ENCODE data around the gene BCAP31. TPM values are rescaled to one million over a fixed set of nuclear protein-coding genes. Genes with fewer than 3 reads are reported as not detected.
"Not testable (repeated sequence)": the region's sequence is repeated elsewhere in the genome, so short reads cannot be mapped to it uniquely, and the experiment has no call there.

BCAP31 gene
- total RNA-seq, 1 donor from 2014 or later = 154 TPM

- intact Hi-C loops (cut with micrococcal nuclease) = loop anchor here (10.0 kb wide), 1 partner anchor 158 kb away; the partner anchor contains the start of gene ARHGAP4
- H3K36me3 Mint-ChIP-seq (ENCODE audit: low read depth) = no peaks in the 10 kb centered on the region
- H3K27me3 Mint-ChIP-seq (ENCODE audit: low read depth) = no peaks in the 10 kb centered on the region
- no peak overlapping the region for H3K4me3 Mint-ChIP-seq (ENCODE audit: low read depth)
- no peaks in the 10 kb centered on the region for H3K9me3 Mint-ChIP-seq
- DNase-seq (ENCODE audit: low spot score) = no peak
- H3K27ac Mint-ChIP-seq = no peak overlapping the region
- peaks cover 4% of the 10 kb centered on the region for H3K4me1 Mint-ChIP-seq (ENCODE audit: low read depth)
Measured at GRCh38 chrX:153766871-153767673, 42.9 kb upstream of the BCAP31 start.

DNA sequence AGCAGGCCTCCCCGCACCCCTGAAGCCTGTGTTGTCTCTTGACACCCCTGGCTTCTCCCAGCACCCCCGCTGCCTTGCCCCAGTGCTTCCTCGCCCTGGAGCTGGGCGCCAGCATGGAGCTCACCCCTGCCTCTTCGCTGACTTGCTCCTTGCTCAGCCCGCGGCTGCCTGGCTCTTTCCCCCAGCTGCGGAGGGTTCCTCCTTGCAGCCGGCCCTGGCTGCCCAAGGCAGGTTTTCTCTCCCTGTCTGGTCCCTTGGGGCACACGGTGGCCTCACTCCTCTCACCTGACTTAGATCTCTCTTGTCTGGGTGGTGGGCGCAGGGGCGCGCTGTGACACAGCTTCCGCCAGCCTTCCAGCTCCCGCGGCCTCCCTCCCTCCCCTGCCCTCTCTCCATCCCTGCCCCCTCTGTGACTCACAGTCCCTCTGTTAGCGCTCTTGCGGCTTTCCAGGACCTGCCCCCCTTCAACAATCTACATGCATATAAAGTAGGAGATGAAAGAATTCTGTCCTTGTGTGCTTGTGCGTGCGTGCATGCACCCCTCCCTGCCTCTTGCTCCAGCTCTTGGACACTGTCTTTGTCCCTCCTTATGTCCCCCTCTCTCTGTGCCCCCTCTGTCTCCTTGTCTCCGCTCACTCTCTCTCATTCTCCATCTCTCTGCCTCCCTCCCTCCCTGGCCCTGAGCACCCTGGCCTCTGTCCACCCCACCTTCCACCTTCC, 42.1 kb upstream of the BCAP31 start:
- intact Hi-C loops (cut with micrococcal nuclease) = loop anchor here (10.0 kb wide), 1 partner anchor 159 kb away; the partner anchor contains the start of gene ARHGAP4
- no peaks in the 10 kb centered on the region for H3K27me3 Mint-ChIP-seq (ENCODE audit: low read depth)
- H3K4me1 Mint-ChIP-seq (ENCODE audit: low read depth) = peaks cover 4% of the 10 kb centered on the region
- H3K36me3 Mint-ChIP-seq (ENCODE audit: low read depth) = no peaks in the 10 kb centered on the region
- no peak for DNase-seq (ENCODE audit: low spot score)
- H3K4me3 Mint-ChIP-seq (ENCODE audit: low read depth) = no peak overlapping the region
- H3K9me3 Mint-ChIP-seq = no peaks in the 10 kb centered on the region
- H3K27ac Mint-ChIP-seq = peak overlapping the region; percentile 26

GRCh38 chrX:153765138-153766079, 41.2 kb upstream of the BCAP31 start:
- intact Hi-C loops (cut with micrococcal nuclease) = loop anchor here (10.0 kb wide), 1 partner anchor 159 kb away; the partner anchor contains the start of gene ARHGAP4
- Mint-ChIP-seq H3K4me3 (ENCODE audit: low read depth) (no peak overlapping the region), H3K27me3 (ENCODE audit: low read depth) (no peaks in the 10 kb centered on the region), H3K4me1 (ENCODE audit: low read depth) (peaks cover 4% of the 10 kb centered on the region), H3K27ac (no peak overlapping the region), H3K36me3 (ENCODE audit: low read depth) (no peaks in the 10 kb centered on the region), H3K9me3 (no peaks in the 10 kb centered on the region)
- DNase-seq (ENCODE audit: low spot score) = no peak

DNA sequence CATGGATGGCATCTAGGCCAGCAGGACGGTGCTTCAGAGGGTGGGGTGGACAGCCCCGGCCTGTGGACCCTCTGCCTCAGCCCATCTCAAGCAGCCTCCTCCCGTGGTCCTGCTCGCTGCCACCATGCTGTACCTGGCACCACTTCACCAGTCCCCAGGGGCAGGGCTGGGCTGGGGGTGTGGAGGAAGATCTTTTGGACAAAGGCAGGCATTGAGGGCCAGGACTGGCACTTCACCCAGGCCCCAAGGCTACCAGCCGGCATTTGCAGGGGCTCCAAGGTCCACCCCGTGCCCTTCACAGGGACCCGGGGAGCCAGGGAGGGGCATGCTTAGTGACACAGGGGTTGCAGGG, 40.6 kb upstream of the BCAP31 start:
- no peak overlapping the region for H3K27ac Mint-ChIP-seq
- H3K36me3 Mint-ChIP-seq (ENCODE audit: low read depth) = no peaks in the 10 kb centered on the region
- H3K4me3 Mint-ChIP-seq (ENCODE audit: low read depth) = no peak overlapping the region
- H3K9me3 Mint-ChIP-seq = no peaks in the 10 kb centered on the region
- H3K27me3 Mint-ChIP-seq (ENCODE audit: low read depth) = no peaks in the 10 kb centered on the region
- H3K4me1 Mint-ChIP-seq (ENCODE audit: low read depth) = peaks cover 4% of the 10 kb centered on the region
- no peak for DNase-seq (ENCODE audit: low spot score)
- intact Hi-C loops (cut with micrococcal nuclease) = loop anchor here (10.0 kb wide), 1 partner anchor 160 kb away; the partner anchor contains the start of gene ARHGAP4

DNA sequence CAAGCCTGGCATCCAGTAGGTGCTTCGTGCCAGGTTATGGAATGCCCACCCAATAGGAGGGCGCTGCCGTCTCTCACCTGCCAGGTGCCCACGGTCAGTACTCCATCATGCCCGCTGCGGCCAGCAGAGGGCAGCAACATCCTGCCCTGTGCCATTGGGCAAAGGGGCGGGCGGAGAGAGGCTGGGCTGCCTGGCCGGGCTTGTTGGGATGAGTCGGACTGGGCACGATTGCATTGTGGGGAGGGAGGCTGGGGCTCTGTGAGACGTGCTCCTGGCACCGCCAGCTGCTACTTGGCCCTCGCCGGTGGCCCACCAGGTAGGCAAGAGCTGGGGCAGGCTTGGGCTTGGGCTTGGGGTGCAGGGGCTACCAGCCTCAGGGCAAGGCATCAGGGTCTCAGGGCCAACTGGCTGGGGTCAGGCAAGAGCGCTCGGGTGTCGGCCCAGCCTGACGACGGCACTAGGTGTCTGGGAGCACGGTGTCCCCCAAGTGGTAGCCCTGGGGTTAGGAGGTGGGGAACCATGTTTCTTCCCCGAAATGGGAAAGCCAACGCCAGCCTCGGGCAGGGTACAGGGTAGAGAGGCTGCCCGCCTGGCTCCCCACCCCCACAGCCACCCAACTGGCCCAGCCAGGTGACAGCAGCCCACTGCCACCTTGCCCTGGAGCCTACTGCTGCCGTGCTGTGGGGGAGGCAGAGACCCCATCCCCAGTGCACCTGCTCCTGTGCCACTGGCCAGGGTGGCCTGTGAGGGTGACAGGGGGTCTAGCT, 40.0 kb upstream of the BCAP31 start, which contains the start of gene PLXNB3:
PLXNB3 (plus strand) TSS at position 261 of the 767 bp plus-strand sequence. CDS start 1,287 bp downstream, outside the sequence.
- DNase-seq (ENCODE audit: low spot score) = peak; percentile 49
- Mint-ChIP-seq H3K4me1 (ENCODE audit: low read depth) (peaks cover 4% of the 10 kb centered on the region), H3K4me3 (ENCODE audit: low read depth) (no peak within 1 kb of the TSS), H3K27me3 (ENCODE audit: low read depth) (no peaks in the 10 kb centered on the region), H3K9me3 (no peaks in the 10 kb centered on the region), H3K36me3 (ENCODE audit: low read depth) (no peaks in the 10 kb centered on the region), H3K27ac (no peak within 1 kb of the TSS)
- intact Hi-C loops (cut with micrococcal nuclease) = loop anchor here (10.0 kb wide), 1 partner anchor 161 kb away; the partner anchor contains the start of gene ARHGAP4

DNA sequence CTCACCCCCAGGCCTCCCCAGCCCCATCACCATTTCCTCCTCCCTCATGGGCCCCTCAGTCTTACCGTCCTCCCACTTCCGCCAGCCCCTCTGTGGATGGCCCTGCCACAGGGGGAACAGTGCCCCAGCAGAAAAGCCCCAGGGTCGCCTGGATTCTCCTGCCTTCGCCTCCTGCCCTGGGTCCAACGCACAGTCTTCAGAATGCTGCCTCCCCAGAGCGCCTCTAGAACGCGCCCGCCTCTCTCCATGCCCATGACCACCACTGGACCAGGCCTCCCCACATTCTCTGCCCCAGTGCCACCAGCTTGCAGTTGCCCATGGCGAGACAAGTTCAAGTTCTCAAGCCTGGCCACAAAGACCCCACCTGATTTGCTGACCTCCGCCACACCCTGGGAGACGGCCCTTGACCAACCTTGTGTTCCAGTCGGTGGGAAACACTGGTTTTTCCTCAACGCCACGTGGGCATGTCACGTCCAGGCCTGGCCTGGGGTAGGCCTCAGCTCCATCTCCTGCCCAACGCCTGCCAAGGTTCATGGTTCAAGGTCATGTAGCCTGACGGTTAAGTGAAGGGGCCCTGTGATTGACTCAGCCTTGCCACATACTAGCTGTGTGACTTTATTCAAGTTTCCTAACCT, 39.2 kb upstream of the BCAP31 start:
- H3K27me3 Mint-ChIP-seq (ENCODE audit: low read depth) = no peaks in the 10 kb centered on the region
- H3K4me1 Mint-ChIP-seq (ENCODE audit: low read depth) = peaks cover 4% of the 10 kb centered on the region
- DNase-seq (ENCODE audit: low spot score) = no peak
- intact Hi-C loops (cut with micrococcal nuclease) = loop anchor here (10.0 kb wide), 1 partner anchor 161 kb away; the partner anchor contains the start of gene ARHGAP4
- H3K9me3 Mint-ChIP-seq = no peaks in the 10 kb centered on the region
- no peak overlapping the region for H3K4me3 Mint-ChIP-seq (ENCODE audit: low read depth)
- no peak overlapping the region for H3K27ac Mint-ChIP-seq
- no peaks in the 10 kb centered on the region for H3K36me3 Mint-ChIP-seq (ENCODE audit: low read depth)

- H3K27me3 Mint-ChIP-seq (ENCODE audit: low read depth) = peaks cover under 1% of the 10 kb centered on the region
- no peak for DNase-seq (ENCODE audit: low spot score)
- intact Hi-C loops (cut with micrococcal nuclease) = loop anchor here (10.0 kb wide), 1 partner anchor 162 kb away; the partner anchor contains the start of gene ARHGAP4
- no peak overlapping the region for H3K27ac Mint-ChIP-seq
- no peaks in the 10 kb centered on the region for H3K9me3 Mint-ChIP-seq
- no peak overlapping the region for H3K4me3 Mint-ChIP-seq (ENCODE audit: low read depth)
- no peaks in the 10 kb centered on the region for H3K36me3 Mint-ChIP-seq (ENCODE audit: low read depth)
- H3K4me1 Mint-ChIP-seq (ENCODE audit: low read depth) = peaks cover 4% of the 10 kb centered on the region
Measured at GRCh38 chrX:153762626-153763173, 38.5 kb upstream of the BCAP31 start.

GRCh38 chrX:153761863-153762262, 37.7 kb upstream of the BCAP31 start:
- Mint-ChIP-seq H3K36me3 (ENCODE audit: low read depth) (no peaks in the 10 kb centered on the region), H3K27me3 (ENCODE audit: low read depth) (peaks cover 3% of the 10 kb centered on the region), H3K27ac (no peak overlapping the region), H3K4me3 (ENCODE audit: low read depth) (no peak overlapping the region), H3K9me3 (no peaks in the 10 kb centered on the region), H3K4me1 (ENCODE audit: low read depth) (peaks cover 3% of the 10 kb centered on the region)
- intact Hi-C loops (cut with micrococcal nuclease) = loop anchor here (10.0 kb wide), 1 partner anchor 163 kb away; the partner anchor contains the start of gene ARHGAP4
- DNase-seq (ENCODE audit: low spot score) = no peak

DNA sequence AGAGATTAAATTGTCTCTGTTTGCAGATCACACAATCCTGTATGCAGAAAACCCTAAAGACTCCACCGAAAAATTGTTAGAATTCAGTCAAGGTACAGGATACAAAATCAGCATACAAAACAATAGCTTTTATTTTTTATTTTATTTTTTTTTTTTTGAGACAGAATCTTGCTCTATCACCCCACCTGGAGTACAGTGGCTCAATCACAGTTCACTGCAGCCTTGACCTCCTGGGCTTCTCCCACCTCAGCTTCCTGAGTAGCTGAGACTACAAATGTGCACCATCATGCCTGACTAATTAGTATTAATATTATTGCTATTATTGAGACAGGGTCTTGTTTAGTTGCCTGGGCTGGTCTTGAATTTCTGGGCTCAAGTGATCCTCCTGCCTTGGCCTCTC, 30.9 kb upstream of the BCAP31 start:
- Mint-ChIP-seq H3K4me1 (ENCODE audit: low read depth) (peaks cover 2% of the 10 kb centered on the region), H3K9me3 (no peaks in the 10 kb centered on the region), H3K27ac (no peak overlapping the region), H3K36me3 (ENCODE audit: low read depth) (no peaks in the 10 kb centered on the region), H3K27me3 (ENCODE audit: low read depth) (peaks cover 7% of the 10 kb centered on the region), H3K4me3 (ENCODE audit: low read depth) (no peak overlapping the region)
- DNase-seq (ENCODE audit: low spot score) = no peak
- intact Hi-C loops (cut with micrococcal nuclease) = no loop called here

- Mint-ChIP-seq H3K36me3 (ENCODE audit: low read depth) (no peaks in the 10 kb centered on the region), H3K27ac (no peak overlapping the region), H3K4me1 (ENCODE audit: low read depth) (peaks cover 2% of the 10 kb centered on the region), H3K4me3 (ENCODE audit: low read depth) (no peak overlapping the region), H3K9me3 (no peaks in the 10 kb centered on the region), H3K27me3 (ENCODE audit: low read depth) (peaks cover 13% of the 10 kb centered on the region)
- intact Hi-C loops (cut with micrococcal nuclease) = no loop called here
- no peak for DNase-seq (ENCODE audit: low spot score)
Measured at GRCh38 chrX:153750127-153750774, 26.1 kb upstream of the BCAP31 start.

GRCh38 chrX:153749017-153749416, 24.8 kb upstream of the BCAP31 start:
- peaks cover 13% of the 10 kb centered on the region for H3K27me3 Mint-ChIP-seq (ENCODE audit: low read depth)

More at GRCh38 chrX:153749017-153749416, 24.8 kb upstream of the BCAP31 start:
- DNase-seq (ENCODE audit: low spot score); H3K4me3 Mint-ChIP-seq (ENCODE audit: low read depth); H3K9me3 Mint-ChIP-seq; H3K36me3 Mint-ChIP-seq (ENCODE audit: low read depth); H3K4me1 Mint-ChIP-seq (ENCODE audit: low read depth); H3K27ac Mint-ChIP-seq; intact Hi-C loops (cut with micrococcal nuclease): not testable (repeated sequence)
